A549 (cell line): ENCODE results near the gene ZNF182. TPM values are rescaled to one million over a fixed set of nuclear protein-coding genes. Genes with fewer than 3 reads are reported as not detected.
"Not testable (repeated sequence)": the region's sequence is repeated elsewhere in the genome, so short reads cannot be mapped to it uniquely, and the experiment has no call there.

ENCODE experiments used
- ATAC-seq, 2 experiments: fragments of 200-7000 bp in 1 of 2; fragments of >200 bp in 1 of 2; cut with Nextera tagmentation in 1 of 2; cut with Tn5 transposase in 1 of 2; 3 replicates each; pipeline versions ENCODE4 v1.8.0 to v1.9.1; 2018 to 2020; ENCODE audit warnings: mild to moderate bottlenecking in 1 of 2, moderate library complexity in 1 of 2
- CTCF ChIA-PET: fragments of 300-600 bp; sonication (Branson Sonifier 250); formaldehyde crosslinking; extraction: SDS; loops from one replicate; lab custom pipeline; 2021; ENCODE audit warnings: antibody characterized with exemption, inconsistent platforms; lab: Yijun Ruan, JAX
- POLR2A ChIA-PET: fragments of 350-600 bp; formaldehyde crosslinking; extraction: SDS; loops from one replicate; lab custom pipeline; 2021; ENCODE audit warnings: antibody characterized with exemption, inconsistent platforms; lab: Yijun Ruan, JAX
- DNase-seq, 2 experiments: peaks; one replicate each; pipeline versions ENCODE4 v3.0.0 to v3.0.0-alpha.2; 2011 to 2016; ENCODE audit warnings: low read depth in 1 of 2, low spot score in 1 of 2
- FAIRE-seq: peaks from 2 replicates; lab custom pipeline; 2011; peaks lifted over from hg19 to GRCh38; lab: Jason Lieb, UNC
- H3K27ac ChIP-seq, 2 experiments: fragments of >200 bp; sonication (Bioruptor Twin); formaldehyde crosslinking; 3 replicates each; pipeline ENCODE4 v1.5.1; 2016 to 2017
- H3K4me1 ChIP-seq: fragments of >200 bp; sonication (Bioruptor Twin); formaldehyde crosslinking; 3 replicates; pipeline ENCODE4 v1.6.1; 2016
- H3K4me2 ChIP-seq: fragments of >200 bp; sonication (Bioruptor Twin); formaldehyde crosslinking; 3 replicates; pipeline ENCODE4 v1.6.1; 2016
- H3K4me3 ChIP-seq: fragments of >200 bp; sonication (Bioruptor Twin); formaldehyde crosslinking; 3 replicates; pipeline ENCODE4 v1.5.1; 2016
- H3K9me3 ChIP-seq: fragments of >200 bp; sonication (Bioruptor Twin); formaldehyde crosslinking; 3 replicates; pipeline ENCODE4 v1.6.1; 2016
- ATOH8 ChIP-seq: fragments of 250-450 bp; sonication (Bioruptor Pico); IDR thresholded peaks from 2 replicates; pipeline ENCODE4 v1.5.0; 2020; ENCODE audit warnings: low read depth, mild to moderate bottlenecking, moderate library complexity
- BCL3 ChIP-seq: fragments of >200 bp; sonication (Bioruptor Twin); formaldehyde crosslinking; IDR thresholded peaks from 3 replicates; pipeline ENCODE4 v1.6.1; 2016
- BHLHE40 ChIP-seq: IDR thresholded peaks from 2 replicates; pipeline ENCODE4 v1.6.1; 2012; ENCODE audit warnings: low read depth, low read length, inconsistent platforms
- CHD4 ChIP-seq: fragments of 200-600 bp; sonication (generic); IDR thresholded peaks from 2 replicates; pipeline ENCODE4 v1.6.1; 2016; ENCODE audit warnings: antibody characterized with exemption, mild to moderate bottlenecking, borderline replicate concordance
- ELK1 ChIP-seq: fragments of 150-350 bp; IDR thresholded peaks from 2 replicates; pipeline ENCODE4 v1.6.1; 2014; ENCODE audit warnings: low read depth, mild to moderate bottlenecking, low read length
- EP300 ChIP-seq, 2 experiments: fragments of >200 bp; sonication (Bioruptor Twin); formaldehyde crosslinking; IDR thresholded peaks; 2 replicates in 1 of 2; 3 replicates in 1 of 2; pipeline ENCODE4 v1.6.1; 2016 to 2017
- FOSL2 ChIP-seq, 2 experiments: fragments of 450-650 bp in 1 of 2; fragments of >200 bp in 1 of 2; sonication (Bioruptor Twin) in 1 of 2; formaldehyde crosslinking; IDR thresholded peaks; 2 replicates each; pipeline versions ENCODE4 v1.5.0 to v1.6.1; 2016 to 2020; ENCODE audit warnings: mild to moderate bottlenecking in 1 of 2, moderate library complexity in 1 of 2
- GATA3 ChIP-seq: IDR thresholded peaks from 2 replicates; pipeline ENCODE4 v1.6.1; 2012; ENCODE audit warnings: borderline replicate concordance
- HES2 ChIP-seq: fragments of >200 bp; sonication (Bioruptor Twin); formaldehyde crosslinking; IDR thresholded peaks from 2 replicates; pipeline ENCODE4 v1.6.1; 2016
- HEYL ChIP-seq: fragments of 250-450 bp; sonication (Bioruptor Pico); IDR thresholded peaks from 2 replicates; pipeline ENCODE4 v1.8.0; 2021; ENCODE audit warnings: mild to moderate bottlenecking, moderate library complexity
- HOXA7 ChIP-seq: fragments of 250-450 bp; sonication (Bioruptor Pico); IDR thresholded peaks from 2 replicates; pipeline ENCODE4 v1.5.0; 2020; ENCODE audit warnings: mild to moderate bottlenecking, moderate library complexity
- HOXB5 ChIP-seq: fragments of 250-450 bp; sonication (Bioruptor Pico); IDR thresholded peaks from 2 replicates; pipeline ENCODE4 v1.5.0; 2020; ENCODE audit warnings: mild to moderate bottlenecking, moderate library complexity
- JUN ChIP-seq, 2 experiments: fragments of >200 bp; sonication (Bioruptor Twin); formaldehyde crosslinking; IDR thresholded peaks; 2 replicates in 1 of 2; 3 replicates in 1 of 2; pipeline ENCODE4 v1.6.1; 2016 to 2017
- KDM5A ChIP-seq: fragments of 200-600 bp; sonication (generic); IDR thresholded peaks from 2 replicates; pipeline ENCODE4 v1.6.1; 2016; ENCODE audit warnings: antibody characterized with exemption, mild to moderate bottlenecking
- MAFK ChIP-seq: fragments of 450-650 bp; IDR thresholded peaks from 2 replicates; pipeline ENCODE4 v1.6.1; 2014; ENCODE audit not compliant: partially characterized antibody
- MYC ChIP-seq: IDR thresholded peaks from 2 replicates; pipeline ENCODE4 v1.6.1; 2012; ENCODE audit warnings: mild to moderate bottlenecking, inconsistent platforms, low read length, improper control_type of control experiment, borderline replicate concordance
- RCOR1 ChIP-seq: fragments of 150-350 bp; IDR thresholded peaks from 2 replicates; pipeline ENCODE4 v1.6.1; 2014; ENCODE audit warnings: antibody characterized with exemption, low read length, low read depth
- REST ChIP-seq: fragments of 200-600 bp; sonication (generic); IDR thresholded peaks from 2 replicates; pipeline ENCODE4 v1.6.1; 2016; ENCODE audit warnings: antibody characterized with exemption, mild to moderate bottlenecking, moderate library complexity
- RFX5 ChIP-seq: fragments of 450-650 bp; IDR thresholded peaks from 2 replicates; pipeline ENCODE4 v1.7.1; 2014; ENCODE audit warnings: antibody characterized with exemption, mild to moderate bottlenecking, moderate library complexity
- SREBF2 ChIP-seq: fragments of 450-650 bp; IDR thresholded peaks from 2 replicates; pipeline ENCODE4 v1.6.1; 2014; ENCODE audit warnings: mild to moderate bottlenecking, moderate library complexity
- USF2 ChIP-seq: fragments of 450-650 bp; IDR thresholded peaks from 2 replicates; pipeline ENCODE4 v1.6.1; 2014; ENCODE audit warnings: antibody characterized with exemption
- ZC3H11A ChIP-seq: fragments of 450-650 bp; IDR thresholded peaks from 2 replicates; pipeline ENCODE4 v1.6.1; 2014; ENCODE audit warnings: antibody characterized with exemption, mild to moderate bottlenecking
- ZFP36 ChIP-seq: fragments of 450-650 bp; IDR thresholded peaks from 2 replicates; pipeline ENCODE4 v1.6.1; 2014; ENCODE audit warnings: borderline replicate concordance; ENCODE audit not compliant: partially characterized antibody
- ZNF302 ChIP-seq: fragments of 250-450 bp; sonication (Bioruptor Pico); IDR thresholded peaks from 2 replicates; pipeline ENCODE4 v1.9.0; 2021; ENCODE audit warnings: inconsistent platforms, mild to moderate bottlenecking, moderate library complexity
- WGBS: methylation state at CpG from one replicate; pipeline ENCODE4 v1.1.6; 2017; ENCODE audit errors: missing lambda C conversion rate; 5-methylcytosine and 5-hydroxymethylcytosine counted together
- polyA plus RNA-seq, 4 experiments: library from polyadenylated mRNA; depleted of rRNA in 3 of 4; stranded (reverse); fragments of >200 nt; fragmentation: RNase III in 1 of 4; extraction: RNeasy Plus Mini Kit Qiagen cat#74134 plus additional on column Dnase treatment in 1 of 4; gene quantifications; 2 replicates in 3 of 4; 3 replicates in 1 of 4; pipeline ENCODE4 v1.2.3, GENCODE V29; 2011 to 2017

The ZNF182 gene
- polyA plus RNA-seq, 2 of the 4 experiments (the other 2 are of a cell fraction) = 4.1 to 5.1 TPM

GRCh38 chrX:47933946-47934345 is 69.8 kb downstream of the ZNF182 start:
- Histone ChIP-seq H3K4me2 (no peak overlapping the region), H3K27ac (no peak overlapping the region), H3K4me3 (no peak overlapping the region), H3K9me3 (peaks cover 2% of the 10 kb centered on the region; the same call in 1 of the 3 replicates), H3K4me1 (no peaks in the 10 kb centered on the region)
- ChIA-PET CTCF (no interaction called here), POLR2A (no interaction called here)
- no peak for FAIRE-seq
- no peak for ATAC-seq
- no peak for TF ChIP-seq RFX5
- TF ChIP-seq HEYL (CRISPR knock-in tag) = no peak
- TF ChIP-seq MAFK = no peak
- no peak for TF ChIP-seq FOSL2 (IDR thresholded peaks at IDR 0.05)
- no peak for TF ChIP-seq FOSL2 (CRISPR knock-in tag; IDR thresholded peaks at IDR 0.05)
- no peak for TF ChIP-seq USF2
- no peak for TF ChIP-seq ELK1
- no peak for TF ChIP-seq JUN (IDR thresholded peaks at IDR 0.05)
- TF ChIP-seq BCL3 = no peak
- no peak for TF ChIP-seq CHD4
- no peak for TF ChIP-seq HOXA7
- no peak for TF ChIP-seq MYC
- no peak for TF ChIP-seq HES2
- TF ChIP-seq BHLHE40 = no peak
- no peak for TF ChIP-seq SREBF2
- TF ChIP-seq ZNF302 (CRISPR knock-in tag) = no peak
- TF ChIP-seq KDM5A = no peak
- no peak for TF ChIP-seq ATOH8 (CRISPR knock-in tag)
- no peak for TF ChIP-seq EP300 (IDR thresholded peaks at IDR 0.05)
- no peak for TF ChIP-seq ZC3H11A
- 34% methylated on average over 5 of the region's 5 CpGs for WGBS
- no peak for DNase-seq

GRCh38 chrX:47931970-47932369 is 71.8 kb downstream of the ZNF182 start:
- WGBS = 39% methylated on average over 2 of the region's 3 CpGs
- H3K4me3 ChIP-seq, H3K4me2 ChIP-seq, FAIRE-seq, CTCF ChIA-PET, DNase-seq, H3K27ac ChIP-seq, H3K9me3 ChIP-seq, POLR2A ChIA-PET, ATAC-seq: not testable (repeated sequence)
- peak; percentile 18; the same call in 1 of the 2 replicates for TF ChIP-seq ZC3H11A
- TF ChIP-seq, all 56 proteins: peak for 1; not testable (repeated sequence) for 55
- H3K4me1 ChIP-seq = not testable (repeated sequence)

- no peak overlapping the region for H3K4me2 ChIP-seq
- ATAC-seq = no peak
- no peak overlapping the region for H3K4me3 ChIP-seq
- no peak for TF ChIP-seq REST
- TF ChIP-seq ZFP36 = no peak
- no peak for TF ChIP-seq ATOH8 (CRISPR knock-in tag)
- TF ChIP-seq GATA3 = no peak
- TF ChIP-seq HOXB5 = no peak
- TF ChIP-seq KDM5A = no peak
- no peak for TF ChIP-seq MYC
- no peak for TF ChIP-seq RCOR1
- TF ChIP-seq, all 56 proteins: peak for 0
- peaks cover 2% of the 10 kb centered on the region; the same call in 1 of the 3 replicates for H3K9me3 ChIP-seq
- no peaks in the 10 kb centered on the region for H3K4me1 ChIP-seq
- ChIA-PET CTCF (no interaction called here), POLR2A (no interaction called here)
- DNase-seq = no peak
- H3K27ac ChIP-seq = no peak overlapping the region
- FAIRE-seq = peak; percentile 90
- WGBS = 49% methylated on average over 2 of the region's 2 CpGs
These were observed 76.6 kb downstream of the ZNF182 start for GRCh38 chrX:47927212-47927611.
